ENCODE measurements around the gene SLC7A1.
A peak's percentile ranks its signal among the peaks of the same experiment; 100 is the strongest.

DNA sequence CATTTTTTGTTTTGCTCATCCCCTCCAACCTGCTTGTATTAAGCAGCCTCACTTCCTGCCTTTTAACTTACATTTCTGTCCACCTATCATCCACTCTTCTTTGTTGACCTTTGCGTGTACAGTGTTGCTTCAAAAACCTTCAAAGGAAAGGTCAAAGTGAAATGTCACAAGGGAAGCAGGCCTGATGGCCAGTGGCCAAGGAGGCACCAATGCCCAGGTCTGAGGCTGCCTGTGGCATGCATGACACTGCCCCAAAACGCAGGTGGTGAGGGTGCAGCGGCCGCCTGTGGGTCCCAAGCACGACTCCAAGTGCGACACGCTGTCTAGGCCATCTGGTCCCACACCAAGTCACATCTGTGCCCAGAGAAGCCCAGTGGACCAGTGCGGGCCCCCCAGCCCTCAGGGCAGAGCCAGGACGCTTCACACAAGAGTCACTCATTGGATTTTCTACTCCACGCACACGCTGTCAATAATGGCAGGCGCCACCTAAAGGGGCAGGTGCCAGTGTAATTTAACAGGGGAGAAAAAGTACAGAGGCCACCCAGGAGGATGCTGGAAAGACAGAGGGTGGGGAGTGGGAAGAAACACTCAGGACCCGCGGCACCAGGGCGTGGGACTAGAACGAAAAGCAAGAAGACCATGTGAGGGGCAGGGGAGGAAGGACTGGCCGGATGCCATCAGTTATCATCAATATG, 23.5 kb downstream of the SLC7A1 start:
- TF ChIP-seq, protein P1, sequence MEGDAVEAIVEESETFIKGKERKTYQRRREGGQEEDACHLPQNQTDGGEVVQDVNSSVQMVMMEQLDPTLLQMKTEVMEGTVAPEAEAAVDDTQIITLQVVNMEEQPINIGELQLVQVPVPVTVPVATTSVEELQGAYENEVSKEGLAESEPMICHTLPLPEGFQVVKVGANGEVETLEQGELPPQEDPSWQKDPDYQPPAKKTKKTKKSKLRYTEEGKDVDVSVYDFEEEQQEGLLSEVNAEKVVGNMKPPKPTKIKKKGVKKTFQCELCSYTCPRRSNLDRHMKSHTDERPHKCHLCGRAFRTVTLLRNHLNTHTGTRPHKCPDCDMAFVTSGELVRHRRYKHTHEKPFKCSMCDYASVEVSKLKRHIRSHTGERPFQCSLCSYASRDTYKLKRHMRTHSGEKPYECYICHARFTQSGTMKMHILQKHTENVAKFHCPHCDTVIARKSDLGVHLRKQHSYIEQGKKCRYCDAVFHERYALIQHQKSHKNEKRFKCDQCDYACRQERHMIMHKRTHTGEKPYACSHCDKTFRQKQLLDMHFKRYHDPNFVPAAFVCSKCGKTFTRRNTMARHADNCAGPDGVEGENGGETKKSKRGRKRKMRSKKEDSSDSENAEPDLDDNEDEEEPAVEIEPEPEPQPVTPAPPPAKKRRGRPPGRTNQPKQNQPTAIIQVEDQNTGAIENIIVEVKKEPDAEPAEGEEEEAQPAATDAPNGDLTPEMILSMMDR (IDR thresholded peaks at IDR 0.05; ENCODE audit: low read depth, low read length, missing input control), result no peak
- TF ChIP-seq, protein P2, sequence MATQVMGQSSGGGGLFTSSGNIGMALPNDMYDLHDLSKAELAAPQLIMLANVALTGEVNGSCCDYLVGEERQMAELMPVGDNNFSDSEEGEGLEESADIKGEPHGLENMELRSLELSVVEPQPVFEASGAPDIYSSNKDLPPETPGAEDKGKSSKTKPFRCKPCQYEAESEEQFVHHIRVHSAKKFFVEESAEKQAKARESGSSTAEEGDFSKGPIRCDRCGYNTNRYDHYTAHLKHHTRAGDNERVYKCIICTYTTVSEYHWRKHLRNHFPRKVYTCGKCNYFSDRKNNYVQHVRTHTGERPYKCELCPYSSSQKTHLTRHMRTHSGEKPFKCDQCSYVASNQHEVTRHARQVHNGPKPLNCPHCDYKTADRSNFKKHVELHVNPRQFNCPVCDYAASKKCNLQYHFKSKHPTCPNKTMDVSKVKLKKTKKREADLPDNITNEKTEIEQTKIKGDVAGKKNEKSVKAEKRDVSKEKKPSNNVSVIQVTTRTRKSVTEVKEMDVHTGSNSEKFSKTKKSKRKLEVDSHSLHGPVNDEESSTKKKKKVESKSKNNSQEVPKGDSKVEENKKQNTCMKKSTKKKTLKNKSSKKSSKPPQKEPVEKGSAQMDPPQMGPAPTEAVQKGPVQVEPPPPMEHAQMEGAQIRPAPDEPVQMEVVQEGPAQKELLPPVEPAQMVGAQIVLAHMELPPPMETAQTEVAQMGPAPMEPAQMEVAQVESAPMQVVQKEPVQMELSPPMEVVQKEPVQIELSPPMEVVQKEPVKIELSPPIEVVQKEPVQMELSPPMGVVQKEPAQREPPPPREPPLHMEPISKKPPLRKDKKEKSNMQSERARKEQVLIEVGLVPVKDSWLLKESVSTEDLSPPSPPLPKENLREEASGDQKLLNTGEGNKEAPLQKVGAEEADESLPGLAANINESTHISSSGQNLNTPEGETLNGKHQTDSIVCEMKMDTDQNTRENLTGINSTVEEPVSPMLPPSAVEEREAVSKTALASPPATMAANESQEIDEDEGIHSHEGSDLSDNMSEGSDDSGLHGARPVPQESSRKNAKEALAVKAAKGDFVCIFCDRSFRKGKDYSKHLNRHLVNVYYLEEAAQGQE (IDR thresholded peaks at IDR 0.05), result no peak
- TF ChIP-seq YY1 (IDR thresholded peaks at IDR 0.05), result no peak
- TF ChIP-seq, protein P3, sequence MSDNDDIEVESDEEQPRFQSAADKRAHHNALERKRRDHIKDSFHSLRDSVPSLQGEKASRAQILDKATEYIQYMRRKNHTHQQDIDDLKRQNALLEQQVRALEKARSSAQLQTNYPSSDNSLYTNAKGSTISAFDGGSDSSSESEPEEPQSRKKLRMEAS (IDR thresholded peaks at IDR 0.05), result no peak
- TF ChIP-seq RAD21 (IDR thresholded peaks at IDR 0.05), result no peak
- TF ChIP-seq EGR1 (IDR thresholded peaks at IDR 0.05; ENCODE audit: low read depth in 2 of 2), result no peak
- TF ChIP-seq SP1 (IDR thresholded peaks at IDR 0.05), result peak; percentile 28
- TF ChIP-seq GABPA (IDR thresholded peaks at IDR 0.05 in 1 of 2, conservative IDR thresholded peaks at IDR 0.05 in 1 of 2), result no peak
- TF ChIP-seq TAF1 (conservative IDR thresholded peaks at IDR 0.05), result no peak
- TF ChIP-seq, protein P4, sequence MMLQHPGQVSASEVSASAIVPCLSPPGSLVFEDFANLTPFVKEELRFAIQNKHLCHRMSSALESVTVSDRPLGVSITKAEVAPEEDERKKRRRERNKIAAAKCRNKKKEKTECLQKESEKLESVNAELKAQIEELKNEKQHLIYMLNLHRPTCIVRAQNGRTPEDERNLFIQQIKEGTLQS (IDR thresholded peaks at IDR 0.05), result no peak
- TF ChIP-seq NR2F2 (IDR thresholded peaks at IDR 0.05), result no peak
